OCI-LY3 (cell line): ENCODE results near the gene GOLGA6D.
"Not testable (repeated sequence)": the region's sequence is repeated elsewhere in the genome, so short reads cannot be mapped to it uniquely, and the experiment has no call there.

Experiments used
- H2AFZ ChIP-seq: fragments of 200-600, 300-600 bp; shearing (Covaris generic); 2 replicates; pipeline ENCODE4 v1.6.0; 2014; ENCODE audit warnings: antibody characterized with exemption, low read depth, low read length
- H3K27ac ChIP-seq: fragments of 200-600, 300-600 bp; sonication (generic); 2 replicates; pipeline ENCODE4 v1.5.1; 2014; ENCODE audit warnings: mild to moderate bottlenecking, low read length, moderate library complexity, mixed read lengths
- H3K27me3 ChIP-seq: fragments of 200-600, 300-600 bp; sonication (generic); 2 replicates; pipeline ENCODE4 v1.6.1; 2014; ENCODE audit warnings: low read depth, low read length, mixed read lengths
- H3K36me3 ChIP-seq: fragments of 200-600, 300-600 bp; sonication (generic); replicated peaks from 2 replicates; pipeline ENCODE3; 2014; ENCODE audit warnings: low read depth, low read length, mixed read lengths
- H3K4me1 ChIP-seq: fragments of 300-600, 200-600 bp; sonication (generic); 2 replicates; pipeline ENCODE4 v1.6.1; 2014; ENCODE audit warnings: low read length, mixed read lengths
- H3K4me2 ChIP-seq: fragments of 200-600, 300-600 bp; sonication (generic); 2 replicates; pipeline ENCODE4 v1.6.1; 2014; ENCODE audit warnings: low read length, mixed read lengths
- H3K4me3 ChIP-seq: fragments of 300-600, 200-600 bp; sonication (generic); 2 replicates; pipeline ENCODE4 v1.5.1; 2014; ENCODE audit warnings: antibody characterized with exemption, mild to moderate bottlenecking, low read length, moderate library complexity
- H3K79me2 ChIP-seq: fragments of 300-600, 200-600 bp; shearing (Covaris generic); 2 replicates; pipeline ENCODE4 v1.6.1; 2014; ENCODE audit warnings: mild to moderate bottlenecking, low read length, mixed read lengths
- H3K9ac ChIP-seq: fragments of 300-600, 200-600 bp; shearing (Covaris generic); 2 replicates; pipeline ENCODE4 v1.6.0; 2014; ENCODE audit warnings: mild to moderate bottlenecking, low read length, moderate library complexity
- H3K9me3 ChIP-seq: fragments of 200-600, 300-600 bp; shearing (Covaris generic); 2 replicates; pipeline ENCODE4 v1.6.1; 2014; ENCODE audit warnings: low read length, mixed read lengths; ENCODE audit not compliant: insufficient read depth
- H4K20me1 ChIP-seq: fragments of 200-600, 300-600 bp; sonication (generic); 2 replicates; pipeline ENCODE4 v1.6.1; 2016; ENCODE audit warnings: low read length, mixed read lengths; ENCODE audit not compliant: insufficient read depth
- EZH2phosphoT487 ChIP-seq: fragments of 200-600 bp; shearing (Covaris generic); IDR thresholded peaks from 2 replicates; pipeline ENCODE4 v1.6.1; 2018; ENCODE audit warnings: antibody characterized with exemption, mixed run types, low read depth
- TF ChIP-seq, protein P1 (sequence below): fragments of 200-600, 300-600 bp; sonication (generic); IDR thresholded peaks from 2 replicates; pipeline ENCODE4 v1.5.1; 2014; ENCODE audit warnings: antibody characterized with exemption, low read length, low read depth

The GOLGA6D gene

DNA sequence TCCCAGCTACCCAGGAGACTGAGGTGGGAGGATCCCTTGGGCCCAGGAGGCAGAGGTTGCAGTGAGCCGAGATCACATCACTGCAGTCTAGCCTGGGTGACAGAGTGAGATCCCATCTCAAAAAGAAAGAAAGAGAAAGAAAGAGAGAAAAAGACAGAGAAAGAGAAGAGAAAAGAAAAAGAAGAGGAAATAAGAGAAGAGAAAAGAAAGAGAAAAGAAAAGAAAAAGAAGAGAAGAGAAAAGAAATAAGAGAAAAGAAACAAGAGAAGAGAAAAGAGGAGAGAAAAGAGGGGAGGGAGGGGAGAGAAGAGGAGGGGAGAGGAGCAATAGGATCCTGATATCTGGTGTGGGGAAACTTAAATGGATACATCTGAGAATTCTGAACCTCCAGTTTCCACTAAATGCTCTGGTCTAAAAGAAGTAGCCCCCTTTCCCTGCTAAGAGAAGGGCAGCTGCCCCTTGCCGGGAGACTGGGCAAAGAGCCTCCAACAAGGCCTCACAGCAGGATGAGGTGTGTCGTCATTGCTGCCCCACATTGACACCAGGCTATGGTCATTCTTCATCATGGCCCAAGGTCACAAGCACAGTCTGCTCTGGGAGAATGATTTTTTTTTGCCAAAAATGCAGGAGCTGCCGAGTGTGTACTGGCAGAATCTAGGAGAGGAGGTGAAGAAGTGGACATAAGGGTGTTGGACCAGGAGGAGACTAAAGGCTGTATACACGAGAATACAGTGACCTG lies 32.1 kb downstream of the GOLGA6D start:
- TF ChIP-seq, protein P1, sequence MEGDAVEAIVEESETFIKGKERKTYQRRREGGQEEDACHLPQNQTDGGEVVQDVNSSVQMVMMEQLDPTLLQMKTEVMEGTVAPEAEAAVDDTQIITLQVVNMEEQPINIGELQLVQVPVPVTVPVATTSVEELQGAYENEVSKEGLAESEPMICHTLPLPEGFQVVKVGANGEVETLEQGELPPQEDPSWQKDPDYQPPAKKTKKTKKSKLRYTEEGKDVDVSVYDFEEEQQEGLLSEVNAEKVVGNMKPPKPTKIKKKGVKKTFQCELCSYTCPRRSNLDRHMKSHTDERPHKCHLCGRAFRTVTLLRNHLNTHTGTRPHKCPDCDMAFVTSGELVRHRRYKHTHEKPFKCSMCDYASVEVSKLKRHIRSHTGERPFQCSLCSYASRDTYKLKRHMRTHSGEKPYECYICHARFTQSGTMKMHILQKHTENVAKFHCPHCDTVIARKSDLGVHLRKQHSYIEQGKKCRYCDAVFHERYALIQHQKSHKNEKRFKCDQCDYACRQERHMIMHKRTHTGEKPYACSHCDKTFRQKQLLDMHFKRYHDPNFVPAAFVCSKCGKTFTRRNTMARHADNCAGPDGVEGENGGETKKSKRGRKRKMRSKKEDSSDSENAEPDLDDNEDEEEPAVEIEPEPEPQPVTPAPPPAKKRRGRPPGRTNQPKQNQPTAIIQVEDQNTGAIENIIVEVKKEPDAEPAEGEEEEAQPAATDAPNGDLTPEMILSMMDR = no peak
- no peak for TF ChIP-seq EZH2phosphoT487
- no peaks in the 10 kb centered on the region for H3K36me3 ChIP-seq
- H2AFZ ChIP-seq = no peak overlapping the region
- H3K27me3 ChIP-seq = peaks cover 9% of the 10 kb centered on the region; the same call in 1 of the 2 replicates
- H3K9ac ChIP-seq = no peak overlapping the region
- no peak overlapping the region for H3K4me2 ChIP-seq
- no peak overlapping the region for H3K27ac ChIP-seq
- H3K9me3 ChIP-seq = no peaks in the 10 kb centered on the region
- no peak overlapping the region for H3K4me3 ChIP-seq
- H3K79me2 ChIP-seq = no peaks in the 10 kb centered on the region
- H4K20me1 ChIP-seq = no peaks in the 10 kb centered on the region
- H3K4me1 ChIP-seq = no peaks in the 10 kb centered on the region

DNA sequence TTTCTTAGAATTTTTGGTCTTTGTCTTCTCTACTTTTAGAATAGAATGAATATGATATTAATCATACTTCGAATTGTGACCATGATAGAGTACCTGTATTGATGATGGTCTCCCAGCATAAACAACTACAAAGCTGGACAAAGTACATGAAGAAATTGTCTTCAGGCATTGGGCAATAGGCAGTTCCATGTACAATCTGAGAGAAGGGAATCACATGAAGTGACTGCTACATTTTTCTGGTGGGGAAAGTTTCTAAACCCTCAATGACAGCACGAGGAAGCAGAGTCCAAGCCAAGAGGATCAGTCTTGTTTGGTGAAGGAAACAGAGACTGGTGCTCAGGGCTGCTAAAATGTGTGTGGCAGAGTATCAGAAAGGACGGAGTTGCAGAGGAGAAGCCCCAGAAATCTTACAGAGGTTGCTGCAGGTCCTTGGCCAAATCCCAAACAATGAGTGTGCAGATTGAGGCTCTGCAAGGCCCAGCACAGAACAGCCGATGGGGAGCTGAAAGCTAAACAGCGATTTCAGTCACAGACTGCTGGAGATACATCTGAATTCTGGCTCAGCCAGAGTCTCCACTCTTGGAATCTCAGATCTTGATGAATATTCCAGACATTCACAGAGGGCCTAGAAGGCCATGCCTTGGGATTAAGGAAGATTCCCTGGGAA lies 36.7 kb downstream of the GOLGA6D start:
- H3K27ac ChIP-seq, H3K36me3 ChIP-seq, H3K4me2 ChIP-seq, H2AFZ ChIP-seq, H3K79me2 ChIP-seq, H3K9me3 ChIP-seq, H3K9ac ChIP-seq, H3K4me1 ChIP-seq, H3K4me3 ChIP-seq, H4K20me1 ChIP-seq, H3K27me3 ChIP-seq: not testable (repeated sequence)

DNA sequence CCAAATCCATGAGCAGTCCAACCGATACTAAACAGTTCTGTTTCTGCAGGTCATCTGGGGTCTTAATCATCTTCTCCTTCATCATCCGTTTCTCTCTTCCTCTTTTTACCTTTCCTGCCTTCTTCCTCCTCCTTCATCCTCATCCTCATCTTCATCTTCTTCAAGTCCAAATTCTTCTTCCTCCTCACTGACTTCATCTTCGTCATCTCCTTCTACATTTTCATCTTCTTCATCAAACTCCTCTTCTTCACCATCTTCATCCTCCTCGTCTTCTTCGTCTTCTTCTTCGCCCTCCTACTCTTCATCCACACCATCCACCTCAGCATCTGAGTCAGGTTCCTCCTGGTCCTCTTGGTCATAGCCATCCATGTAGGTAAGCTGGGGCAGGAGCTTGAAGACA lies 39.1 kb downstream of the GOLGA6D start:
- Histone ChIP-seq H3K36me3 (no peaks in the 10 kb centered on the region), H3K4me1 (no peaks in the 10 kb centered on the region), H3K4me2 (no peak overlapping the region), H4K20me1 (no peaks in the 10 kb centered on the region), H3K27ac (no peak overlapping the region), H3K9me3 (no peaks in the 10 kb centered on the region), H3K79me2 (no peaks in the 10 kb centered on the region), H3K9ac (no peak overlapping the region), H3K4me3 (no peak overlapping the region), H3K27me3 (no peaks in the 10 kb centered on the region), H2AFZ (no peak overlapping the region)
- TF ChIP-seq, protein P1 = no peak
- TF ChIP-seq EZH2phosphoT487 = no peak

DNA sequence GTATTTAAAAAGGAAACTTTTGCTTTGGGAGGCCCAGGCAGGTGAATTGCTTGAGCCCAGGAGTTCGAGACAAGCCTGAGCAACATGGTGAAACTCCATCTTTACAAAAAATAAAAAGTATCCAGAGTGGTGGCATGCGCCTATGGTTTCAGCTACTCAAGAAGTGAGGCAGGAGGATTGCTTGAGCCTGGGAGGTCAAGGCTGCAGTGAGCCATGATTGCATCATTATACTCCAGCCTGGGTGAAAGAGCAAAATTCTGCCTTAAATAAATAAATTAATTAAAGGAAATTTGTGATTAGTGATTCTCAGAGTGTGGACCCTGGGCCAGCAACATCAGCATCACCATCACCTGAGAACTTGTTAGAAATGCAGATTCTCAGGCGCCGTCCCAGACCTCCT lies 43.3 kb downstream of the GOLGA6D start:
- H3K4me3 ChIP-seq = no peak overlapping the region
- no peaks in the 10 kb centered on the region for H3K27me3 ChIP-seq
- H3K9ac ChIP-seq = no peak overlapping the region
- TF ChIP-seq, protein P1 = no peak
- no peak for TF ChIP-seq EZH2phosphoT487
- H3K27ac ChIP-seq = no peak overlapping the region
- H3K36me3 ChIP-seq = no peaks in the 10 kb centered on the region
- H3K4me1 ChIP-seq = no peaks in the 10 kb centered on the region
- no peak overlapping the region for H2AFZ ChIP-seq
- no peaks in the 10 kb centered on the region for H3K79me2 ChIP-seq
- no peaks in the 10 kb centered on the region for H3K9me3 ChIP-seq
- H3K4me2 ChIP-seq = no peak overlapping the region
- H4K20me1 ChIP-seq = no peaks in the 10 kb centered on the region
